ENCODE data around the gene CDCA8. TPM values are rescaled to one million over a fixed set of nuclear protein-coding genes. Genes with fewer than 3 reads are reported as not detected.

Gene CDCA8
- total RNA-seq, 1 donor from 2014 or later: 5.5 TPM

- DNase-seq (ENCODE audit: low read depth) (no peak), FAIRE-seq (no peak)
- Mint-ChIP-seq H3K4me1 (ENCODE audit: low read depth, unreplicated experiment) (peaks cover 5% of the 10 kb centered on the region), H3K4me3 (ENCODE audit: unreplicated experiment) (no peak overlapping the region), H3K9me3 (ENCODE audit: unreplicated experiment) (no peaks in the 10 kb centered on the region), H3K36me3 (ENCODE audit: low read depth, unreplicated experiment) (no peaks in the 10 kb centered on the region), H3K27ac (ENCODE audit: unreplicated experiment) (no peak overlapping the region), H3K27me3 (ENCODE audit: low read depth, unreplicated experiment) (peaks cover 41% of the 10 kb centered on the region)
- Histone ChIP-seq H2AFZ (ENCODE audit: low read depth, low read length) (no peak overlapping the region), H3K27ac (ENCODE audit: low read depth, low read length) (no peak overlapping the region), H3K9me3 (ENCODE audit: insufficient read depth, low read depth, low read length) (no peaks in the 10 kb centered on the region), H3K36me3 (ENCODE audit: insufficient read depth, low read length) (no peaks in the 10 kb centered on the region), H3K4me1 (ENCODE audit: insufficient read depth, low read length) (no peaks in the 10 kb centered on the region), H4K20me1 (ENCODE audit: insufficient read depth, low read length) (no peaks in the 10 kb centered on the region), H3K9ac (ENCODE audit: low read length) (no peak overlapping the region), H3K4me2 (ENCODE audit: low read length) (no peak overlapping the region), H3K79me2 (ENCODE audit: insufficient read depth, low read length) (no peaks in the 10 kb centered on the region), H3K4me3 (ENCODE audit: insufficient read depth, low read depth, low read length) (no peak overlapping the region), H3K27me3 (ENCODE audit: insufficient read depth, low read length) (no peaks in the 10 kb centered on the region)
- TF ChIP-seq EZH2 (IDR thresholded peaks at IDR 0.05; ENCODE audit: insufficient read depth, low read length) (no peak), CTCF (IDR thresholded peaks at IDR 0.05; ENCODE audit: insufficient read depth, low read depth, low read length) (no peak)
These were observed 41.6 kb upstream of the CDCA8 start for GRCh38 chr1:37650721-37651120.

GRCh38 chr1:37651803-37652202 is 40.5 kb upstream of the CDCA8 start:
- no peak overlapping the region for H3K27ac ChIP-seq (ENCODE audit: low read depth, low read length)
- H3K4me3 Mint-ChIP-seq (ENCODE audit: unreplicated experiment): no peak overlapping the region
- H2AFZ ChIP-seq (ENCODE audit: low read depth, low read length): no peak overlapping the region
- H3K36me3 Mint-ChIP-seq (ENCODE audit: low read depth, unreplicated experiment): no peaks in the 10 kb centered on the region
- H3K27me3 Mint-ChIP-seq (ENCODE audit: low read depth, unreplicated experiment): peaks cover 44% of the 10 kb centered on the region
- H3K27ac Mint-ChIP-seq (ENCODE audit: unreplicated experiment): no peak overlapping the region
- no peak overlapping the region for H3K4me2 ChIP-seq (ENCODE audit: low read length)
- TF ChIP-seq EZH2 (IDR thresholded peaks at IDR 0.05; ENCODE audit: insufficient read depth, low read length): no peak
- H3K4me1 ChIP-seq (ENCODE audit: insufficient read depth, low read length): no peaks in the 10 kb centered on the region
- H3K9me3 Mint-ChIP-seq (ENCODE audit: unreplicated experiment): no peaks in the 10 kb centered on the region
- H3K9me3 ChIP-seq (ENCODE audit: insufficient read depth, low read depth, low read length): no peaks in the 10 kb centered on the region
- peaks cover 5% of the 10 kb centered on the region for H3K4me1 Mint-ChIP-seq (ENCODE audit: low read depth, unreplicated experiment)
- no peaks in the 10 kb centered on the region for H4K20me1 ChIP-seq (ENCODE audit: insufficient read depth, low read length)
- FAIRE-seq (no peak), DNase-seq (ENCODE audit: low read depth) (no peak)
- no peaks in the 10 kb centered on the region for H3K79me2 ChIP-seq (ENCODE audit: insufficient read depth, low read length)
- no peak overlapping the region for H3K9ac ChIP-seq (ENCODE audit: low read length)
- H3K4me3 ChIP-seq (ENCODE audit: insufficient read depth, low read depth, low read length): no peak overlapping the region
- no peaks in the 10 kb centered on the region for H3K36me3 ChIP-seq (ENCODE audit: insufficient read depth, low read length)
- no peaks in the 10 kb centered on the region for H3K27me3 ChIP-seq (ENCODE audit: insufficient read depth, low read length)

GRCh38 chr1:37652976-37653375 is 39.3 kb upstream of the CDCA8 start:
- Histone ChIP-seq H3K9ac (ENCODE audit: low read length) (no peak overlapping the region), H3K27ac (ENCODE audit: low read depth, low read length) (no peak overlapping the region), H4K20me1 (ENCODE audit: insufficient read depth, low read length) (no peaks in the 10 kb centered on the region), H3K4me1 (ENCODE audit: insufficient read depth, low read length) (no peaks in the 10 kb centered on the region), H3K36me3 (ENCODE audit: insufficient read depth, low read length) (no peaks in the 10 kb centered on the region), H3K27me3 (ENCODE audit: insufficient read depth, low read length) (no peaks in the 10 kb centered on the region), H2AFZ (ENCODE audit: low read depth, low read length) (no peak overlapping the region), H3K4me3 (ENCODE audit: insufficient read depth, low read depth, low read length) (no peak overlapping the region), H3K4me2 (ENCODE audit: low read length) (no peak overlapping the region), H3K79me2 (ENCODE audit: insufficient read depth, low read length) (no peaks in the 10 kb centered on the region), H3K9me3 (ENCODE audit: insufficient read depth, low read depth, low read length) (no peaks in the 10 kb centered on the region)
- no peaks in the 10 kb centered on the region for H3K4me1 Mint-ChIP-seq (ENCODE audit: low read depth, unreplicated experiment)
- peaks cover 43% of the 10 kb centered on the region for H3K27me3 Mint-ChIP-seq (ENCODE audit: low read depth, unreplicated experiment)
- H3K9me3 Mint-ChIP-seq (ENCODE audit: unreplicated experiment): no peaks in the 10 kb centered on the region
- no peak overlapping the region for H3K27ac Mint-ChIP-seq (ENCODE audit: unreplicated experiment)
- DNase-seq (ENCODE audit: low read depth) (no peak), FAIRE-seq (no peak)
- no peak overlapping the region for H3K4me3 Mint-ChIP-seq (ENCODE audit: unreplicated experiment)
- TF ChIP-seq CTCF (IDR thresholded peaks at IDR 0.05; ENCODE audit: insufficient read depth, low read depth, low read length): no peak
- no peak for TF ChIP-seq EZH2 (IDR thresholded peaks at IDR 0.05; ENCODE audit: insufficient read depth, low read length)
- H3K36me3 Mint-ChIP-seq (ENCODE audit: low read depth, unreplicated experiment): no peaks in the 10 kb centered on the region

Measured in astrocyte (in vitro differentiated cells and primary cell).